ENCODE results near the gene PAPPA2.

PAPPA2 gene

DNA sequence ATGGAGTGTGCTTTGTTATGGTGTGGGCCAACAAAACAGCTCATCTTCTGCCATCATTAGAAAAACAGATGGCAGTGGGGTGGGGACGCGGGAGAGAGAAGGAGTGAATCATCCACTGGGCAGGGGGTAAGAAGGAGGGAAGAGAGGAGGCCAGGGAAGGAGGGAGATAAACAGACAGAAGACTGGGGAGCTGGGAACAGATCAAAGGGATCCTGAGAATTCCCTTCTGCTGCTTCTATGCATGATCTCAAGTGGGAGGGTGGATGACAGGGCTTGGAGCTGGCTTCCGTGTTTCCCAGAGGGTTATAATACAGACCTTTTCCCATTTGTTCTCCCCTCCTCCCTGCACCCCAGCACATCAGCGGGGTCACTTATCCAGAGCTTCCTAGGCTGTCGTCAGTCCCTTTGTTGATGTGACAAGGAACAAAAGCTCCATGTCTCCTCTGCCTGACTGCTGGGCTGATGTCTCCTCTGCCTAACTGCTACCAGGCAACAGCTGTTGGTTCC lies 338.6 kb downstream of the PAPPA2 start:
- no peaks in the 10 kb centered on the region for H3K36me3 ChIP-seq (ENCODE audit: control insufficient read depth, insufficient read depth, low read length)
- TF ChIP-seq, protein P1, sequence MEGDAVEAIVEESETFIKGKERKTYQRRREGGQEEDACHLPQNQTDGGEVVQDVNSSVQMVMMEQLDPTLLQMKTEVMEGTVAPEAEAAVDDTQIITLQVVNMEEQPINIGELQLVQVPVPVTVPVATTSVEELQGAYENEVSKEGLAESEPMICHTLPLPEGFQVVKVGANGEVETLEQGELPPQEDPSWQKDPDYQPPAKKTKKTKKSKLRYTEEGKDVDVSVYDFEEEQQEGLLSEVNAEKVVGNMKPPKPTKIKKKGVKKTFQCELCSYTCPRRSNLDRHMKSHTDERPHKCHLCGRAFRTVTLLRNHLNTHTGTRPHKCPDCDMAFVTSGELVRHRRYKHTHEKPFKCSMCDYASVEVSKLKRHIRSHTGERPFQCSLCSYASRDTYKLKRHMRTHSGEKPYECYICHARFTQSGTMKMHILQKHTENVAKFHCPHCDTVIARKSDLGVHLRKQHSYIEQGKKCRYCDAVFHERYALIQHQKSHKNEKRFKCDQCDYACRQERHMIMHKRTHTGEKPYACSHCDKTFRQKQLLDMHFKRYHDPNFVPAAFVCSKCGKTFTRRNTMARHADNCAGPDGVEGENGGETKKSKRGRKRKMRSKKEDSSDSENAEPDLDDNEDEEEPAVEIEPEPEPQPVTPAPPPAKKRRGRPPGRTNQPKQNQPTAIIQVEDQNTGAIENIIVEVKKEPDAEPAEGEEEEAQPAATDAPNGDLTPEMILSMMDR (IDR thresholded peaks at IDR 0.05; ENCODE audit: insufficient read depth, low read length, poor library complexity, severe bottlenecking): no peak
- H3K27me3 ChIP-seq (replicated peaks; ENCODE audit: control insufficient read depth, insufficient read depth, low read length): no peaks in the 10 kb centered on the region
- no peak overlapping the region for H3K4me3 ChIP-seq (replicated peaks; ENCODE audit: low read depth, low read length)
- no peak for DNase-seq (ENCODE audit: extremely low read depth, insufficient read length)

DNA sequence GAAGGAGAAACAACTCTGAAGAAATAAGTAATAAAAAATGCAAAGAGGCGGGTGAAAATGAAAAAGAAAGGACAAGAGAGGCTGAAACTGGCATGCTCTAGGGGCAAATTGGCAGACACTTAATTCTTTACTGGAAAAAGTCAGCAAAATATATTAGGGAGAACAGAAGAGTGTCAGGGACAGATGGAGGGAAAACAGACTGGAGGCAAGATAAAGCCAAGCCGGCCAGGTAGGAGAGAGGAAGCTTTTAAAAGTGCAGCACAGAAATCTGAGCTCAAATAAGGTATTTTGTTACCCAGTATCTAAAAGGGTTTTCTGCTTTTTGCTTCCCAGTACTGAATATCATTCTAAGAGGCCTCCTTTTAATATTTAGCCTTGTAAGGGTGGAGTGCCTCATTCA lies 339.3 kb downstream of the PAPPA2 start:
- TF ChIP-seq, protein P1 (IDR thresholded peaks at IDR 0.05; ENCODE audit: insufficient read depth, low read length, poor library complexity, severe bottlenecking): no peak
- Histone ChIP-seq H3K4me3 (replicated peaks; ENCODE audit: low read depth, low read length) (no peak overlapping the region), H3K36me3 (ENCODE audit: control insufficient read depth, insufficient read depth, low read length) (no peaks in the 10 kb centered on the region), H3K27me3 (replicated peaks; ENCODE audit: control insufficient read depth, insufficient read depth, low read length) (no peaks in the 10 kb centered on the region)
- no peak for DNase-seq (ENCODE audit: extremely low read depth, insufficient read length)

DNA sequence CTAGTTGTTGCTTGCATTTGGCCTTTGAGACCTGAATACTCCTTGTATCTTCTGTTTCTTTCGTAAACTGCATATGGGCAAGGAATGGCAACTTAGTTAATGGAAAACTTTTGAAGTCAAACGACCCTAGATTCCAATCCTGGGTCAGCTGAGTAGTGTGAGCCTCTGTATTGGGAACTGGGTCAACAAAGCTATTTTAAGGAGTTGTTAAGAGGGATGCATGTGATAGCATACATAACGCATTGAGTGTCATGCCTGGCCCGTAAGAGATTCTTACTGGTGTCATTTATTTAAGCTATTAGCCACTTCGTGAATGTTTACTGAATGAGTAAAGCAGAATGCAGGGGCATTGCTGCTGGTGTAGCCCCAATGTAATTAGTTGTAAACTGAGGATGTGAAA lies 340.1 kb downstream of the PAPPA2 start:
- no peaks in the 10 kb centered on the region for H3K36me3 ChIP-seq (ENCODE audit: control insufficient read depth, insufficient read depth, low read length)
- no peak overlapping the region for H3K4me3 ChIP-seq (replicated peaks; ENCODE audit: low read depth, low read length)
- DNase-seq (ENCODE audit: extremely low read depth, insufficient read length): no peak
- TF ChIP-seq, protein P1 (IDR thresholded peaks at IDR 0.05; ENCODE audit: insufficient read depth, low read length, poor library complexity, severe bottlenecking): no peak
- H3K27me3 ChIP-seq (replicated peaks; ENCODE audit: control insufficient read depth, insufficient read depth, low read length): no peaks in the 10 kb centered on the region

DNA sequence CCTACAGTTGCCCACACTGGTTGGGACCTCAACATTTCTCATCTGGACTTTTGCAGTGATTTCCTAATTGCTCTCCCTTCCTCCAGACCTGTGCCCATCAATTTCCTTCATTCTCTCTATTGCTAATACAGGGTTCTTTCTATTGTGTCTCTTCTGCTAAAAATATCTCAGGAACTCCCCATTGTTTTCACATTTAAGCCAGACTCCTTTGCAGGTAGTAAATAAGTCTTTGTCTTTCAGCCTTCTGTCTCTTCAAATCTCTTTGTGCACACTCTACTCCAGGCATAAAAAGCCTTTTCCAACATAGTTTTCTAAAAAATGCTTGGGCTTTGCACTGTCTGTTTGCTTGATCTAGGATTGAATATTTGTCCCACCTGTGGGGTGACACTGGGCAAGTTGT lies 340.6 kb downstream of the PAPPA2 start:
- TF ChIP-seq, protein P1 (IDR thresholded peaks at IDR 0.05; ENCODE audit: insufficient read depth, low read length, poor library complexity, severe bottlenecking): no peak
- no peaks in the 10 kb centered on the region for H3K36me3 ChIP-seq (ENCODE audit: control insufficient read depth, insufficient read depth, low read length)
- no peak overlapping the region for H3K4me3 ChIP-seq (replicated peaks; ENCODE audit: low read depth, low read length)
- DNase-seq (ENCODE audit: extremely low read depth, insufficient read length): no peak
- H3K27me3 ChIP-seq (replicated peaks; ENCODE audit: control insufficient read depth, insufficient read depth, low read length): no peaks in the 10 kb centered on the region

DNA sequence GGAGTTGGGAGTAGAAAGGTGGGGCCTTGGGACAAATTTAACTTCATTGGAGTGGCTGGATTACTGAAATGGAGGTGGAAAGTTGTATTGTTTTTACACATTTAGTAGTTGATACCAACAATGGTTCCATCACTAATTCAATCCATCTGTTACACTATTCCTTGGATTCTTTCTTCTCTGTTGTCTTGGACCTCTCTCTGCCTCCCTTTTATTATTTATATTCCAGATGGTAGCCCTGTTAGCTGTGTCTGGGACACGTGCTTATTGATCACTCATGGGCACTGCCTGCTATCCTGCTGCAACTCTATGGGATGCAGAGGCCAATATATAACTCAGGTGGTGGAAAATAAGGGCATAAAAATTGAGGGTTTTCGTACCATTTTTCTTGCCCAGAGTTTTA lies 346.3 kb downstream of the PAPPA2 start:
- TF ChIP-seq, protein P1 (IDR thresholded peaks at IDR 0.05; ENCODE audit: insufficient read depth, low read length, poor library complexity, severe bottlenecking): no peak
- DNase-seq (ENCODE audit: extremely low read depth, insufficient read length): no peak
- H3K36me3 ChIP-seq (ENCODE audit: control insufficient read depth, insufficient read depth, low read length): no peaks in the 10 kb centered on the region
- no peak overlapping the region for H3K4me3 ChIP-seq (replicated peaks; ENCODE audit: low read depth, low read length)
- no peaks in the 10 kb centered on the region for H3K27me3 ChIP-seq (replicated peaks; ENCODE audit: control insufficient read depth, insufficient read depth, low read length)

All from GM06990 (cell line).